ENCODE measurements around the gene CDX2. TPM values are rescaled to one million over a fixed set of nuclear protein-coding genes. Genes with fewer than 3 reads are reported as not detected.
"Not testable (repeated sequence)": the region's sequence is repeated elsewhere in the genome, so short reads cannot be mapped to it uniquely, and the experiment has no call there.

CDX2 gene
- total RNA-seq, 2 experiments from 2014 or later = not detected

- Histone ChIP-seq H3K9me3 (ENCODE audit: low read length) (no peaks in the 10 kb centered on the region), H3K4me2 (ENCODE audit: low read length) (no peak overlapping the region), H3K9me2 (ENCODE audit: insufficient read depth, low read length) (no peaks in the 10 kb centered on the region), H3K36me3 (ENCODE audit: insufficient read depth, low read length) (no peaks in the 10 kb centered on the region), H3K4me3 (ENCODE audit: low read depth, low read length, poor library complexity, severe bottlenecking) (no peak overlapping the region), H3K27ac (ENCODE audit: low read depth, low read length, poor library complexity, severe bottlenecking) (no peak overlapping the region), H2AFZ (ENCODE audit: low read length) (no peak overlapping the region), H3K79me2 (ENCODE audit: insufficient read depth, low read depth, low read length) (no peaks in the 10 kb centered on the region), H3K4me1 (ENCODE audit: insufficient read depth, low read length, poor library complexity, severe bottlenecking) (peaks cover 6% of the 10 kb centered on the region), H4K20me1 (ENCODE audit: insufficient read depth, low read length) (no peaks in the 10 kb centered on the region)
- no peak for DNase-seq (ENCODE audit: low spot score)
- ChIA-PET CTCF (ENCODE audit: unreplicated experiment) (no interaction called here), POLR2A (no interaction called here)
- no TSS peak for BruUV-seq (replicated peaks)
- intact Hi-C loops (cut with micrococcal nuclease; ENCODE audit: unreplicated experiment) = no loop called here
- no peak for TF ChIP-seq CTCF (conservative IDR thresholded peaks at IDR 0.05; ENCODE audit: low read length)
- no peak for TF ChIP-seq EZH2phosphoT487 (IDR thresholded peaks at IDR 0.05; ENCODE audit: borderline replicate concordance, low read depth, low read length)
Measured at GRCh38 chr13:28010046-28010445, 40.9 kb upstream of the CDX2 start.

- H3K27ac ChIP-seq (ENCODE audit: low read depth, low read length, poor library complexity, severe bottlenecking); H3K9me3 ChIP-seq (ENCODE audit: low read length); H2AFZ ChIP-seq (ENCODE audit: low read length); H3K9me2 ChIP-seq (ENCODE audit: insufficient read depth, low read length); DNase-seq (ENCODE audit: low spot score); H3K36me3 ChIP-seq (ENCODE audit: insufficient read depth, low read length); H3K4me2 ChIP-seq (ENCODE audit: low read length); CTCF ChIA-PET (ENCODE audit: unreplicated experiment); H3K4me1 ChIP-seq (ENCODE audit: insufficient read depth, low read length, poor library complexity, severe bottlenecking); H4K20me1 ChIP-seq (ENCODE audit: insufficient read depth, low read length); BruUV-seq (replicated peaks); H3K79me2 ChIP-seq (ENCODE audit: insufficient read depth, low read depth, low read length); H3K4me3 ChIP-seq (ENCODE audit: low read depth, low read length, poor library complexity, severe bottlenecking): not testable (repeated sequence)
- intact Hi-C loops (cut with micrococcal nuclease; ENCODE audit: unreplicated experiment) = loop anchor here (10.0 kb wide), 1 partner anchor 630 kb away; no protein-coding TSS in a partner anchor
- POLR2A ChIA-PET = interaction anchor here (0.7 kb wide), 1 partner anchor 651 kb away, joined by 3 read pairs; no protein-coding TSS in a partner anchor
Measured at GRCh38 chr13:28005016-28005415, 35.9 kb upstream of the CDX2 start.

GRCh38 chr13:28002886-28003698, 34.0 kb upstream of the CDX2 start:
- DNase-seq (ENCODE audit: low spot score) = no peak
- H3K79me2 ChIP-seq (ENCODE audit: insufficient read depth, low read depth, low read length) = no peaks in the 10 kb centered on the region

More at GRCh38 chr13:28002886-28003698, 34.0 kb upstream of the CDX2 start:
- H2AFZ ChIP-seq (ENCODE audit: low read length) = no peak overlapping the region
- intact Hi-C loops (cut with micrococcal nuclease; ENCODE audit: unreplicated experiment) = loop anchor here (10.0 kb wide), 1 partner anchor 632 kb away; no protein-coding TSS in a partner anchor
- H3K4me1 ChIP-seq (ENCODE audit: insufficient read depth, low read length, poor library complexity, severe bottlenecking) = no peaks in the 10 kb centered on the region
- no peak overlapping the region for H3K4me2 ChIP-seq (ENCODE audit: low read length)
- no peaks in the 10 kb centered on the region for H4K20me1 ChIP-seq (ENCODE audit: insufficient read depth, low read length)
- POLR2A ChIA-PET = interaction anchor here (1.9 kb wide), 1 partner anchor 9 kb away, joined by 5 read pairs; no protein-coding TSS in a partner anchor
- CTCF ChIA-PET (ENCODE audit: unreplicated experiment) = interaction anchor here (0.5 kb wide), 1 partner anchor 16 kb away, joined by 3 read pairs; no protein-coding TSS in a partner anchor
- H3K9me2 ChIP-seq (ENCODE audit: insufficient read depth, low read length) = no peaks in the 10 kb centered on the region
- TF ChIP-seq EZH2phosphoT487 (IDR thresholded peaks at IDR 0.05; ENCODE audit: borderline replicate concordance, low read depth, low read length) (no peak), CTCF (conservative IDR thresholded peaks at IDR 0.05; ENCODE audit: low read length) (no peak)
- BruUV-seq (replicated peaks) = no TSS peak
- no peak overlapping the region for H3K27ac ChIP-seq (ENCODE audit: low read depth, low read length, poor library complexity, severe bottlenecking)
- no peaks in the 10 kb centered on the region for H3K36me3 ChIP-seq (ENCODE audit: insufficient read depth, low read length)
- no peak overlapping the region for H3K4me3 ChIP-seq (ENCODE audit: low read depth, low read length, poor library complexity, severe bottlenecking)
- H3K9me3 ChIP-seq (ENCODE audit: low read length) = no peaks in the 10 kb centered on the region

Measured in OCI-LY7 (cell line).